CD4-positive, alpha-beta T cell treated with Interleukin-15 for 1 hour (primary cell): ENCODE results near the gene ALDH4A1.
"Not testable (repeated sequence)": the region's sequence is repeated elsewhere in the genome, so short reads cannot be mapped to it uniquely, and the experiment has no call there.

Experiments used
- DNase-seq: peaks from one replicate; pipeline ENCODE4 v3.0.0-alpha.2; 2020

Gene ALDH4A1

DNA sequence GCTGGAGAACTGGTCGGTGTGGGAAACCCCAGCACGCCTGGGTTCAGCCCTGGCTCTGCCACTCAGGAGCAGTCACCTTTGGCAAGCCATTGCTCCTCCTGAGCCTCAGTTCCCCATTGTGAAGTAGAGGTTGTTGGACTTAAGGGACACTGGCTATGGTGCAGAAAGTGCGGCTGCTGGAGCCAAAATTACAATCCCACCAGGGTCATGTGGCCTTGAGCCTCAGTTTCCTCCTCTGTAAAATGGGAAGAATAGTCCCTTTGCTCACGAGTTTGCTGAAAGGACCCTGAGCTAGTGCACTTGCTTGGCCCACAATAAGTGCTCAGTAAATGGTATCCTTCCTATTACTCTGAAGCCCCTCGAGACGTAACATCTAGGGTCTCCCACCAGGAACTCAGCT lies 28.3 kb downstream of the ALDH4A1 start:
- no peak for DNase-seq

DNA sequence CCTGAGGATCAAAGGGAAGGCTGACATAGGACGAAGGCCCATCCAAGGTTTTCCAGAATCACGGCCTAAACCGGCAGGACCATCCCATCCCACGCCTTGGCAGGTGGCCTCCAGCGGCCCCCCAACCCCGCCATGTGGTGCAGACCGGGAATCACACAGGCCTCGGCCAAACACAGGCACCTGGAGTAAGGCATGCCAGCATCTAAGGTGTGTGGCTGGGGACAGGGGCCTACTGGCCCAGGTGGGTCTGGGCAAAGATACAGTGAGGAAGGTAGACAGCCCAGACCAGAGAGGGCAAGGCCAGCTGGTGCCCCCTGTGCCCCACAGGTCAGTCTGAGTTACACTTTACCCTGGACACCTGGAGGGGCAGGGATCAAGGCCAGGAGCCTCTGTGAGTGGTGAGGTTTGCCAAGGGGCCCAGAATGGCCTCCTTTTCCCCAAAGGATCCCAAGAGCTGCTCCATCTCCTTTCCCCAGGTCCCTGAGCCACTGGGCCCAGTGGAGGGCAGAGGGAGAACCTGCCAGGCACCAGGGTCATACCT lies 30.2 kb downstream of the ALDH4A1 start:
- no peak for DNase-seq

DNA sequence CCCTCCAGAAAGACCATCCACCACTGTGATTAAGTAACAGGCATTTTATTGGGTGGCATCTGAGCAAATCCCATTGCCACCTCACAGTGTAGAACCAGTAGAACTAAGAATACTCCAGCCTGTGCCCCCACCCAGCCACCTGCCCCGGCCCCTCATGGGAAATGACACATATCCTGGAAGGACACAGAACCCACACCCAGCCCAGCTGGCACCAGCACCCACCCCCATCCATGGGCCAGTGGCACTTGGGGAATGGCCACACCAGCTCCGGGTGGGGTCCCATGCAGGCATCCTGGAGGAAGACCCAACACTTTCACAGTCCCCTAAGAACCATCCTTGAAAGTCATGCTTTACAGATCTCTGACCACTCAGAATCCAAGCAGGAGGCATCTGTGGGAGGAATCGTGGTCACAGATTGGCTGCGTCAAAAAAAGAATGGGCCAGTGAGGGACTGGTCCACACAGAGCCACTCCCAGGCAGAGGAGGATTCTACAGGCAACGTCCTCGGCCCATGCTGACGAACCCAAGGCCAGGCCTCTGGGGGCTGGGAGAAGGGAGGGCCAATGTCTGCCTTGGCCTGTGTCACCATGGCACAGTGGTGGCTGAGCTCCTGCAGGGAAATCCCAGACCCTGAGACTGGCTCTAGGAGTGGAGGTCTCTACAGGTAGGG lies 30.8 kb downstream of the ALDH4A1 start:
- DNase-seq, result no peak

DNA sequence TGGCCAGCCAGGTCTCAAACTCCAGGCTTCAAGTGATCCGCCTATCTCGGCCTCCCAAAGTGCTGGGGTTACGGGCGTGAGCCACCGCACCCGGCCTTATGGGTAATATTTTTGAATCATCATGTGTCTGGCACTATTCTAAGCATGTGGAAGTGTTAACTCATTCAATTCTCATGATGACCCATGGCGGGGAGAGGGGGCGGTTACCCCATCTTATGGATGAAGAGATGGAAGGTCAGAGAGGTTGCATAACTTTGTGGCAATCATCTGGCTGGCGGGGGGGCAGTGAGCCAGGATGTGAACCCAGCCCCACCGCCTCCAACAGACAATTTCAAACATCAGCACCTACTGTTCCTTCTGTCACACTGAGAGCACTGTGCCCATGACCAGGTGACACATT lies 31.4 kb downstream of the ALDH4A1 start:
- no peak for DNase-seq

DNA sequence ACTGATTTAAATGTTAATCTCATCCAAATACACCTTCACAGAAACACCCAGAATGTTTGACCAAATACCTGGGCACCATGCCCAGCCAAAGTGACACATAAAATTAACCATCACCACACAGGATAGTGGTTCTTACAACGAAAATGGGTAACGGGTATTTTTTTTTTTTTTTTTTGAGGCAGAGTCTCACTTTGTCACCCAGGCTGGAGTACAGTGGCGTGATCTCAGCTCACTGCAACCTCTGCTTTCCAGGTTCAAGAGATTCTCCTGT lies 31.8 kb downstream of the ALDH4A1 start:
- not testable (repeated sequence) for DNase-seq

DNA sequence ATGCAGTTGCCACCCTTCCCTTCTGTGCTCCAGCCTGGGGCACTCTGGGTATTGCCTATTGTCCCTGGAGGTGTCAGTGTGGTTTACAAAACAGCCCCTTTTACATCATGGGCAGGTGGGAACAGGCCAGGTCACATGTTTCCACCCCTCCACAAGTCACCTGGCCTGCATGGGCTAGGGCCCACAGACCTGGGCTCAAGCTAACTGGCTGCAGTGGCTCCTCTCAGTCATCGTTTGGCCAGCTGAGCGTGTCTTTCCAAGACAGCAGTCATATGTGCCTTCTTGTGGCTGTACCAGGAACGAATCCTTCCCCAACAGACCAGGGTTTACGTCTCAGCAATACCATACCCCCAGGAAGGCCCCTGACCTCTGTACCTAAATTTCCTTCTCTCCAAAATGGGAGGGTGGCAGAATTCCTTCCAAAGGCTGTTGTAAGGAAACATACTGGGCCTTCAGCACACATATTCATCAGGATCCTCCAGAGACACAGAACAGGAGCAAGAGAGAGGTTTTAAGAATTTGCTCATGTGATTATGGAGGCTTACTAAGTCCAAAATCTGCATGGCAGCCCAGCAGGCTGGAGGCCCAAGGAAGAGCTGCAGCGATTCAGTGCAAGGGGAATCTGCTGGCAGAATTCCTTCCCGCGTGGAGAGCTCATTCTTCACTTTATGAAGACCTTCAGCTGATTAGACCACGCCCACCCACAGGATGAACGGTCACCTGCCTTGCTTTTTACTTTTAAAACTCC lies 32.3 kb downstream of the ALDH4A1 start:
- DNase-seq, result no peak

DNA sequence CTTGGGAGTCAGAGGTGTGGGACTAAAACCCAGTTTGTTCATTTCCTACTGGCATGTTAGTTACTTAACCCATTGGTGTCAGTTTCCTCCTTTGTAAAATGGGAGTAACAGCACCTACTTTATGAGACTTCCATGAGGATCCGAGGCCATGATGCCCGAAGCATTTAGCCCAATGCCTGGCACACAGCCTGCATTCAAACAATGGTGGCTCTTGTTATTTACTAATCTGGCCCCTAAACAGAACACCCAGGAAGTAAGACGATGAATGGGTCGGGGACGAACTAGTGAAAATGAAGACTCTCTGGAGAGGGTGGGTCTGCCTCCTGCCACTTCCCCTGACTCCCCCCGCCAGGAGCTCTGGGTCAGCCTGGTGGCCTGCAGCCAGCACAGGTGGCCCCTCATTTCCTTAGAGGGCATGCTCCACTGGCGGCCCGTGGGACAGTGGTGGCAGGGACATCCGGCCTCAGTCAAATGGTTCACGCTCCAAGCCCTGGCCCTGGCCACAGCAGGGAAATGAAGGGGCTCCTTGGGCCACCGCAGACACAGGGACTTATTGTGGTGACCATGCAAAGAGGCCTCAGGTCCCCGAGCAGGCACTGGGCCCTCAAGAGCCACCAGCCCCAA lies 33.4 kb downstream of the ALDH4A1 start:
- no peak for DNase-seq

DNA sequence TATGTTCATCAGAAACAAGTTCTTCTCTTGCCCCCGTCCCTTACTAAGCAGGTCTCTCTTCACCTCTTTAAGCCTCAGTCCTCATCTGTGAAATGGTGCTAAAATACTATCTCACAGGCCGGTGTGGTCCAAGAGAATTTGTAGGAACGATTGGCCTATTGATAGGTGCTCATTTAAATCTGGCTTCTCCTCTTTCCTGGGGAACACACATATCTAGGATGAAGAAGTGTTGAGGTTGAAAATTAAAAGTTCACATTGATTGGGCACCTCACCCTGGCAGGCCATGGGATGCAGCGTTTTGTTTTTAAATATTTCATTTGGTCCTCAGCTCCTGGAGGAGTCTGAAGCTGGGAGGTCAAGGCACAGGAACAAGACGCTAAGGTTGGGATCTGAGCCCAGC lies 34.0 kb downstream of the ALDH4A1 start:
- no peak for DNase-seq

DNA sequence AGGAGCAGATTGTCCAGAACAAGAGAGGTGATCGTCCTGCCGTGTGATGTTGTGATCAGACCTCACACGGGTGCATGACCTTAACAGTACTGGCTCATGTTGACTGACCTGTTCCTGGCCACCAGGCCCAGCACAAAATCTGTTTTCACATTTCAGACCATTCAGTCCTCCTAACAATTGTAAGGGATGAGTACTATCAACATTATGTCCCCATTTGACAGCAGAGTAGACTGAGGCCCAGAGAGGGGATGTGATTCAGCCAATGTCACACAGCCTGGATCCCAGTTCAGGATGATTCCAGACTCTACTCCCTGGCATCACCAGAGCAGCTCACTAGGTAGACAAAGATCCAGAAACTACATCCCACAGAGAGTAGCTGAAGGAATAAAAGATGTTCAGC lies 35.5 kb downstream of the ALDH4A1 start:
- no peak for DNase-seq

DNA sequence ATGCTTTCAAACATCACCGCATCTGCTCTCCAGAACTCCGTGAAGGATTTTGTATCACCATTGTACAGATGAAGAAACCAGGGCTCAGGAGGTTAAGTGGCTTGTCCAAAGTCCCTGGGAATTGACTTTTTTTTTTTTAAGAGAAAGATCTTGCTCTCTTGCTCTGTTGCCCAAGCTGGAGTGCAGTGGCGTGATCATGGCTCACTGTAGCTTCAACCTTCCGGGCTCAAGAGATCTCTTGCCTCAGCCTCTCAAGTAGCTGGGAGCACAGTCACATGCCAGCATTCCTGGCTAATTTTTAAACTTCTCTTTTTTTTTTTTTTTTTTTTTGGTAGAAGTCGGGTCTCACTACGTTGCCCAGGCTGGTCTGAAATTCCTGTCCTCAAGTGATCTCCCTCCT lies 36.0 kb downstream of the ALDH4A1 start:
- no peak for DNase-seq

DNA sequence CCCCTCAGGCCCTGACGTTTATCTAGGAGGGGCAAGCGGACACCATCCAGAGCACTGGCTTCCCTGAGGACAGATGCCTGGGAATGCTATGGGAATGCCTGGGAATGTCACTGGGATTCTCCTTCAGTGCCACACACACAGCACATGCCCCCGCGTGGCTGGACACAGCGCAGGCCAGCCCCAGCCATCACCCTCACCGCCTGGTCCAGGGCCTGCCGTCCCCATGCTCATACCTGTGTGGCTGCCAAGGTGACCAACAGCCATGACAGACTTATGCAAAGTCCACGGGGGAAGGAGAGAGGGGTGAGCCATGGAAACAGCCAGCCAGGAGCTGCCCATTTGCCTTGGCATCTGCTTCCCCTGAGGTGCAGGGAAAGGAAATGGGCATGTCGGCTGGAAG lies 37.2 kb downstream of the ALDH4A1 start:
- DNase-seq, result no peak

DNA sequence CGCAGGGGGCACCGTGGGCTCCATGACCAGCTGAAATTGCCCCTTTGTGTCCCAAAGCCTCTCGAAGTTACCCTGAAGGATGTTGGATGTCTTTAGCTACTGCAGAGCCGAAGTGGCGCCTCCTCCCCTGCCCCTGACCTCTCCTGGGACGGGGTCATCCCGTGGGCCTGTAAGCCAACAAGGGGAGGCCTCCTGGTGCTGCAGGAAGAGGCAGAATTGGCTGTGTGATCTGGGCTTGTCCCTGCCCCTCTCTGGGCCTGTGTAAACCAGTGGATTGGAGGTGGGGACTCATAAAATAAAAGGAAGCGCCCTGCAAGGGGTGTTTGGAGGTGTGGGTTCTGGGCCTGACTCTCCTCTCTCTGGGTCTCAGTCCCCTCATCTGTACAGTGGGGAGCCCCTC lies 40.8 kb downstream of the ALDH4A1 start:
- no peak for DNase-seq

DNA sequence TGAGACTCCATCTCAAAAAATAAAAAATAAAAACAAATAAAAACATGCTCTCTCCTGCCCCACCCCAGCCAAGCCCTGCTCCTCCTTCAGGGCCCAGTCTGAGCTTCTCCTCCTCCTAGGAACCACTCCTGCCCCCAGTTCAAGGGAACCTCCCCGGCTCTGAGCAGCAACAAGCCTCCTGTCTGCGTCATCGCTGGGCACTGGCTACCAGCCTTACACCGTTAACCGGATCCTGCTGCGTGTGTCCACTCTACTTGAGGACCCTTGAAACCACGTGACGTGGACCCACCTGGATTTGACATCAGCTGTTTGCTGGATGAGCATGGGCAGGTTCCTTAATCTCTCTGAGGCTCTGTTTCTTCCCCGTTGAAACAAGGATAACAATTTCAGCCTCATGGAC lies 41.3 kb downstream of the ALDH4A1 start:
- DNase-seq, result no peak

DNA sequence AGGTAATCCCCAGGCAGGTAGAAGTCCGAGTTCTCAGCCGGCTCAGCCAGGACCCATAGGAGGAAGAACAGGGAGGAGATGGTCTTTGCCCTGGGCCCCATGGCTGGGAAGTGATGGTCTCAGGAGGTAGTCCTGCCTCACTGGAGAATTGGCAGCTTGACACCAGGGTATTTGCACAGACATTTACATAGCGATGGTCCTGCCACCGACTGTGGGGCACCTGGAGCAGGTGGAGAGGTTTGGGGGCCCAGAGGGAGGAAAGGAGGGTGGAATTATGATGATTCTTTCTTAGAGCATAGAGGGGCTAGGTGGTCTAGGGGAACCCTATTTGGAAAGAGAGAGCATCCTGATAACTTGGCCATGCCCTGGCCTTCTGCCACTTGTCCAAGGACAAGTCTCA lies 42.8 kb downstream of the ALDH4A1 start, which contains the start of gene TAS1R2:
TSS of gene TAS1R2 (minus strand) at position 101 of the 400 bp plus-strand sequence. CDS start at position 101, 0 bp downstream.
- DNase-seq, result no peak

DNA sequence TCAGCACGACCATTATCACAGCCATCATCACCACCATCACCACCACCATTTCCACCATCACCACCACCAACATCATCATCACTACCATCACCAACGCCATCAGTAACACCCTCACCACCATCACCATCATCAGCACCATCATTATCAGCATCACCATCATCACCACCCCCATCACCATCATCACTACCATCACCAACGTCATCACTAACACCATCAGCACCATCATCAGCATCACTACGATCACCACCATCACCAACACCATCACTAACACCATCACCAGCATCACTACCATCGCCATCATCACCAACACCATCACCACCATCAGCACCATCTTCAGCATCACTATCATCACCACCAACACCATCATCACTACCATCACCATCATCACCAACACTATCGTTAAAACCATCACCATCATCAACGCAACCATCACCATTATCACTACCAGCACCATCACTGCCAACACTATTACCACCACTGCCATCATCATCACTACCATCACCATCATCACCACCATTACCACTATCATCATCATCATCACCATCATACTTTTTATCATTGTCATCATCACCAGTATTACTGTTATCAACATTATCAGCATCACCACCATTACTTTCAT lies 44.2 kb downstream of the ALDH4A1 start:
- no peak for DNase-seq

DNA sequence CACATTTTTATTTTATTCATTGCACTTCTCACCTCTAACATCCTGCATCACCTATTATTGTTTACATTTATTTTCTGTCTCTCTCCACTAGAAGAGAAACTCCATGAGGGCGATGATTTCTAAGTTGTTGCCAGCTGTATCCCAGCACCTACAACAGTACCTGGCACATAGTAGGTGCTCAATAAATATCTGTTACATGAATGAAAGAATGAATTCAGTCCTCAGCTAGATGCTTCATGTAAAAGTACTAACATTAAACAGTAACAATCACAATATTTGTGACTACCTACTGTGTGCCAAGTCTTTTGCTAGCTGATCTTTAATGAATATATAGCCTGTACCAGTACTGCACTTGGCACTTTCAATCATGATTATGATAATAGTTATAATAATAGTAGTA lies 45.9 kb downstream of the ALDH4A1 start:
- DNase-seq, result no peak

DNA sequence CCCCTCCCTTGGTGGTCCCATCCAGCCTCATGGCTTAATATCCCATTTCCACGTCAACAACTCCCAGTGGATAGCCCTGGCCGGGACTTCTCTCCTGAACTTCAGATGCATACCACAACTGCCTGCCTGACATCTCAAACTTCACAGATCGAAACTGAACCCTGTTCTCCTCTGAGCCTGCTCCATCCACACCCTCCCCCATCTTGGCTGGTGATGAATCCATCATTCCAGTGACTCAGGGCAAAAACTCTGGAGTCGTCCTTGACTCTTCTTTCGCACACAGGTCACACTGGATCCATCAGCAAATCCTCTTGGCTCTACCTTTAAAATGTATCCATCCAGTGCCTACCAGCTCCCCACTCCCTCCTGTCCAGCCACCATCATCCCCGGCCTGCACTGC lies 46.8 kb downstream of the ALDH4A1 start:
- DNase-seq, result no peak

DNA sequence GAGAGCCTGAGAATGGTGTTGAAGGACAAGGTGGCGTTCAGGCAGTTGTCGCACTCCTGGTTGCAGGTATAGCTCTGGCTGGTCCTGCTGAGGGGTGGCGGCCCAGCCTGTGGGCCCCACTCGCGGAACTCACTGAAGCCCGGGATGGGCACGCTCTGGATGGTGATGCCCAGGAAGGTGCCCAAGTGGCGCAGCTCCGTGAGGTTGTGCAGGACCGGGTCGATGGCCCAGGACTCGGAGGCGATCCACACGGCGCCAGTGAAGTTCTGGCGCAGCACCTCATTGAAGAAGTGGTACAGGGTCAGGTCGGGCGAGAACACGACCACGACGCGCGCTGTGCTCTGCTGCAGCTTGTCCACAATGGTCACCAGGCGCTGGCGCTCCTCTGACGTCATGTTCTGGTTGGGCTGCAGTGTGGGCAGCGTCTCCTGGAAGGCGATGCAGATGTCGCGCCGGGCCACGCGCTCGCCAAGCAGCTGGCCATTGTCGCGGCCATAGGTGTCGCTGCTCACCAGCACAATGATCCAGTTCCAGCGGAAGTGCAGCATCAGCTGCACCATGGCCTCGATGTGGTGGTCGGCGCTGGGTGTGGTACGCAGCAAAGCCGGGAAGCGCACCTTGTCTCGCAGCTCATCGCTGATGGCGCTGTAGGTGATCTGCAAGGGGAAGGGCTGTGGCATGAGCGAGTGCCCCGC lies 47.9 kb downstream of the ALDH4A1 start:
- DNase-seq, result no peak

DNA sequence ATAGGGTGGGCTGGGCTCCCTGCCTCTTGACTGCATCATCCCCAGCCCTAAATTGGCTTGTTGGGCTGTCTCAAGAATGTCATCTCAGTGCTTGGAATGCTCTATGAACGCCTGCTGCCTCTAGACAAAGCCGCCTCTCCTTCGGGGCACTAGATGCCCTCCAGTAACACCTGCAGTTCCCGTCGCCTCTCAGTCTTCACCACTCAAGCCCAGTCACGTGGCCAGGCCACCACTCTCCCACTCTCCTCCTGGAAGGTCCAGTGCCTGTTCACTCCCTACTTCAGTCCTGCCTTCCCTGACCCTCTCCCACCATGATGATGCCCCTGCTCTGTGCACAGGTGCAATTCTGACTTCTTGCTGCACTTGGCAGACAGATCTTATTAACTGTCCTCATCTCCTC lies 49.9 kb downstream of the ALDH4A1 start:
- DNase-seq, result no peak

DNA sequence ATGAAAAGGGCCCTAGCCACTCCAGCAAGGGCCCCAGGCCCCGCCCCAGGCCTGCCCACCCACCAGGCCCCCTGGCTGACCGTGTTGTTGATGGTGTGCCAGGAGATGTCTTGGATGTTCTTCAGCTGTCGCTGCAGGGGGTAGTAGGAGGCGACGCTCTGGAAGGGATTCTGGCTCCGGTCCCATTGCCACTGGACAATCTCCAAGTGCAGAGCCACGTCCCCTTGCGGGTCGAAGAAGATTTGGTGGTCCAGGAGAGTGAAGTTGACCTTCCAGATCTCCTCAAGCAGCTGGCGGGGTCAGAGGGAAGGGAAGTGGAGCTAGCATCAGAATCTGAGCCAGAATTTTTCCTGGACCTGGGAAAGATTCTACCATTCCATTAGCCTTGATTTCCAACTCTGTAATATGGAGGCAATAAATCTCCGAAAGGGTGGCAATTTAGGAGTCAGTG lies 53.1 kb downstream of the ALDH4A1 start:
- DNase-seq, result no peak

DNA sequence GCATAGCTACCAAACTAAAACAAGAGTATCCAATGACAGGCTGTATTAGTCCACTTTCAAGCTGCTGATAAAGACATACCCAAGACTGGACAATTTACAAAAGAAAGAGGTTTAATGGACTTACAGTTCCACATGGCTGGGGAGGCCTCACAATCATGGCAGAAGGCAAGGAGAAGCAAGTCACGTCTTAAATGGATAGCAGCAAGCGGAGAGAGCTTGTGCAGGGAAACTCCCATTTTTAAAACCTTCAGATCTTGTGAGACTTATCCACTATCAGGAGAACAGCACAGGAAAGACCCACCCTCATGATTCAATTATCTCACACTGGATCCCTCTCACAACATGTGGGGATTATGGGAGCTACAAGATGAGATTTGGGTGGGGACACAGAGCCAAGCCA lies 54.6 kb downstream of the ALDH4A1 start:
- DNase-seq, result not testable (repeated sequence)

DNA sequence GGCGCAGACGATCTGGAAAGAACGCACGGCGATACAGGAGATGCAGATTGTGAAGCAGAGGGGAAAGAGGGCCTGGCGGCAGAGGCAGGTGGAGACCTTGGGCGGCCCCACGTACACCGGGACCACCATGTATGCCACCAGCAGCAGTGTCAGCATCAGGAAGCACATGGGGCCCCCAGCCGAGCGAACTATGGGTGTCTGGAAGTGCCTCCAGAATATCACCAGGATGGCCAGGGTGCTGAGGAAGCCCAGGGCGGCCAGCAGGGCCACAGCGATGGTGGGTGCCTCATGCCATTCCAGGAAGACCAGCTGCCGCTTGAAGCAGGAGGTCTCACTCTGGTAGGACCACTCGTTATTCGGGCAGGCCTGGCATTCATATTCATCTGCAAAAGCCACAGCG lies 62.2 kb downstream of the ALDH4A1 start:
- DNase-seq, result no peak

DNA sequence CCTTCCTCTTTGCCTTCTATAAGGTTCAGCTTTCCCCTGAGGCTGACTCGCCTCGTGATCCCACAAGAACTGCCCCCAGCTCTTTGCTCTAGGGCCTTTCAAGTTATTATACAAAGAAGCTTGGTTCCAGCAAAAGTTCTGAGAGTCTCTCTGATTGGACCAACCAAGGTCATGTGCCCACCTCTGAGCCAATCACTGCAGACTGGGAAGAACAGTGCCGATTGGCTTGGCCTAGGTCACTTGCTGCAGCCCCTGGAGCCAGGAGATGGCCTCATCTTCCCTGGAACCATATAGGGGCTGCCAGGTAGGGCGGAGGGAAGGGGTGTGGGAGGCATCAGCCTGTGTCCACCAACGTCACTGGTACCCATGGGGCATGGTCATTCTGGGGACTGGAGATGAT lies 65.7 kb downstream of the ALDH4A1 start:
- no peak for DNase-seq
